ENCODE measurements around the gene ADARB1. TPM values are rescaled to one million over a fixed set of nuclear protein-coding genes. Genes with fewer than 3 reads are reported as not detected.

Gene ADARB1
- total and polyA plus RNA-seq, 9 of the 15 experiments (the other 6 are each of a cell fraction or from before 2014, with no cell fraction given), result 6.7 to 16.0 (median 8.3) TPM

DNA sequence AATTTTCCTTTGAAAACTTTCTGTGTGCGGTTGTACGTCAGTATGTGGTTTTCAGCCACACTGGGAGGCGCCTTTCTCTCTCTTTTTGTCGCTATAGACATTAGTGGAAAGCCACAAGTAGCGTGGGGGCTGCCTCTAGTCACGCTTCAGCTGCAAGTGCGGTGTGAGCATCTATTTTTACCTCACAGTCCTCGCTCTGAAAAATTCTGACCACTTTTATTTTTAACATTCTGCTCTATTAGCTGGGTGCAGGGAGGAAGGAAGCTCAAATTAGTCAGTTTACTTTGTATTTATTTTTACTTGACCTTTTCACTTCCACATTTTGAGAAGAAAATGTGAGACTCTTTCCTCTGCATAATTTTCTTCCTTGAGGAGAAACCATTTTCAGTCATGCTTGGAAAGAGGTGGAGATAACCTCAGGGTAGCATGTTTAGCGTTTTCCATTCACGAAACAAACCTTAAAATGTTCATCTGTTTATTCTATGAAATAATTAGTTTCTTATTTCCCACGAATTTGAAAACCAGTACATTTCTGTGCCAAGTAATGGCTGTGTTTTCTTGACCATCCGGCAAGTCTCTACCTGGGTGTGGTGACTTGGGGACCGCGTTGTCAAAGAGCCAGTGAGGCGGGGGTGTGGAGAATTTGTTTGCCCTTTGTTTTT lies 35.6 kb downstream of the ADARB1 start (continued):
- TF ChIP-seq ERF (CRISPR knock-in tag; IDR thresholded peaks at IDR 0.05), result no peak
- peak; percentile 83 for TF ChIP-seq BHLHE40 (IDR thresholded peaks at IDR 0.05; ENCODE audit: low read length)
- TF ChIP-seq MYBL2 (IDR thresholded peaks at IDR 0.05; ENCODE audit: low read depth), result no peak
- TF ChIP-seq MYBL2 (CRISPR knock-in tag; IDR thresholded peaks at IDR 0.05; ENCODE audit: borderline replicate concordance), result no peak
- TF ChIP-seq IFI16 (CRISPR knock-in tag; IDR thresholded peaks at IDR 0.05), result no peak
- TF ChIP-seq, protein P1, sequence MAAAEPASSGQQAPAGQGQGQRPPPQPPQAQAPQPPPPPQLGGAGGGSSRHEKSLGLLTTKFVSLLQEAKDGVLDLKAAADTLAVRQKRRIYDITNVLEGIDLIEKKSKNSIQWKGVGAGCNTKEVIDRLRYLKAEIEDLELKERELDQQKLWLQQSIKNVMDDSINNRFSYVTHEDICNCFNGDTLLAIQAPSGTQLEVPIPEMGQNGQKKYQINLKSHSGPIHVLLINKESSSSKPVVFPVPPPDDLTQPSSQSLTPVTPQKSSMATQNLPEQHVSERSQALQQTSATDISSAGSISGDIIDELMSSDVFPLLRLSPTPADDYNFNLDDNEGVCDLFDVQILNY (CRISPR knock-in tag; IDR thresholded peaks at IDR 0.05), result no peak
- peak; percentile 11; the same call in 1 of the 2 replicates for TF ChIP-seq SOX6 (IDR thresholded peaks at IDR 0.05)
- no peak for TF ChIP-seq ZNF445 (CRISPR knock-in tag; IDR thresholded peaks at IDR 0.05; ENCODE audit: low read depth)
- TF ChIP-seq GTF2E2 (tag; IDR thresholded peaks at IDR 0.05), result no peak
- TF ChIP-seq HMGN3 (IDR thresholded peaks at IDR 0.05; ENCODE audit: borderline replicate concordance, extremely low read depth, insufficient read length, low read depth, low read length), result no peak
- no peak for TF ChIP-seq KAT2B (IDR thresholded peaks at IDR 0.05; ENCODE audit: low read depth, low read length)
- no peak for TF ChIP-seq IRF2 (CRISPR knock-in tag; IDR thresholded peaks at IDR 0.05)
- no peak for TF ChIP-seq ATF1 (CRISPR knock-in tag; IDR thresholded peaks at IDR 0.05)
- 0 out of 2 replicates have a peak, but pooled peaks have one; percentile 29 for TF ChIP-seq ATF1 (tag; IDR thresholded peaks at IDR 0.05)
- TF ChIP-seq ZC3H8 (IDR thresholded peaks at IDR 0.05), result no peak
- no peak for TF ChIP-seq ZNF507 (tag; conservative IDR thresholded peaks at IDR 0.05)
- TF ChIP-seq, protein P2, sequence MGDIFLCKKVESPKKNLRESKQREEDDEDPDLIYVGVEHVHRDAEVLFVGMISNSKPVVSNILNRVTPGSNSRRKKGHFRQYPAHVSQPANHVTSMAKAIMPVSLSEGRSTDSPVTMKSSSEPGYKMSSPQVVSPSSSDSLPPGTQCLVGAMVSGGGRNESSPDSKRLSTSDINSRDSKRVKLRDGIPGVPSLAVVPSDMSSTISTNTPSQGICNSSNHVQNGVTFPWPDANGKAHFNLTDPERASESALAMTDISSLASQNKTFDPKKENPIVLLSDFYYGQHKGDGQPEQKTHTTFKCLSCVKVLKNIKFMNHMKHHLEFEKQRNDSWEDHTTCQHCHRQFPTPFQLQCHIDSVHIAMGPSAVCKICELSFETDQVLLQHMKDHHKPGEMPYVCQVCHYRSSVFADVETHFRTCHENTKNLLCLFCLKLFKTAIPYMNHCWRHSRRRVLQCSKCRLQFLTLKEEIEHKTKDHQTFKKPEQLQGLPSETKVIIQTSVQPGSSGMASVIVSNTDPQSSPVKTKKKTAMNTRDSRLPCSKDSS (IDR thresholded peaks at IDR 0.05; ENCODE audit: low read depth, partially characterized antibody), result no peak
- TF ChIP-seq JUNB (CRISPR knock-in tag; conservative IDR thresholded peaks at IDR 0.05), result no peak
- no peak for TF ChIP-seq ZNF224 (CRISPR knock-in tag; IDR thresholded peaks at IDR 0.05)
- 0 out of 2 replicates have a peak, but pooled peaks have one; percentile 27 for TF ChIP-seq MYC (IDR thresholded peaks at IDR 0.05; ENCODE audit: low read depth, low read length)
- TF ChIP-seq MYC (CRISPR knock-in tag; IDR thresholded peaks at IDR 0.05; ENCODE audit: borderline replicate concordance, low read depth), result no peak
- TF ChIP-seq TBL1XR1 (IDR thresholded peaks at IDR 0.05; ENCODE audit: low read length in 2 of 2), result 0 out of 4 replicates have a peak, but pooled peaks of 1 of the 2 experiments have one; percentile 16
- TF ChIP-seq HDAC2 (IDR thresholded peaks at IDR 0.05), result no peak
- TF ChIP-seq CCAR2 (IDR thresholded peaks at IDR 0.05; ENCODE audit: low read depth, low read length), result no peak
- TF ChIP-seq, protein P3, sequence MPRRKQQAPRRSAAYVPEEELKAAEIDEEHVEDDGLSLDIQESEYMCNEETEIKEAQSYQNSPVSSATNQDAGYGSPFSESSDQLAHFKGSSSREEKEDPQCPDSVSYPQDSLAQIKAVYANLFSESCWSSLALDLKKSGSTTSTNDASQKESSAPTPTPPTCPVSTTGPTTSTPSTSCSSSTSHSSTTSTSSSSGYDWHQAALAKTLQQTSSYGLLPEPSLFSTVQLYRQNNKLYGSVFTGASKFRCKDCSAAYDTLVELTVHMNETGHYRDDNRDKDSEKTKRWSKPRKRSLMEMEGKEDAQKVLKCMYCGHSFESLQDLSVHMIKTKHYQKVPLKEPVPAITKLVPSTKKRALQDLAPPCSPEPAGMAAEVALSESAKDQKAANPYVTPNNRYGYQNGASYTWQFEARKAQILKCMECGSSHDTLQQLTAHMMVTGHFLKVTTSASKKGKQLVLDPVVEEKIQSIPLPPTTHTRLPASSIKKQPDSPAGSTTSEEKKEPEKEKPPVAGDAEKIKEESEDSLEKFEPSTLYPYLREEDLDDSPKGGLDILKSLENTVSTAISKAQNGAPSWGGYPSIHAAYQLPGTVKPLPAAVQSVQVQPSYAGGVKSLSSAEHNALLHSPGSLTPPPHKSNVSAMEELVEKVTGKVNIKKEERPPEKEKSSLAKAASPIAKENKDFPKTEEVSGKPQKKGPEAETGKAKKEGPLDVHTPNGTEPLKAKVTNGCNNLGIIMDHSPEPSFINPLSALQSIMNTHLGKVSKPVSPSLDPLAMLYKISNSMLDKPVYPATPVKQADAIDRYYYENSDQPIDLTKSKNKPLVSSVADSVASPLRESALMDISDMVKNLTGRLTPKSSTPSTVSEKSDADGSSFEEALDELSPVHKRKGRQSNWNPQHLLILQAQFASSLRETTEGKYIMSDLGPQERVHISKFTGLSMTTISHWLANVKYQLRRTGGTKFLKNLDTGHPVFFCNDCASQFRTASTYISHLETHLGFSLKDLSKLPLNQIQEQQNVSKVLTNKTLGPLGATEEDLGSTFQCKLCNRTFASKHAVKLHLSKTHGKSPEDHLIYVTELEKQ (CRISPR knock-in tag; IDR thresholded peaks at IDR 0.05), result no peak
- TF ChIP-seq SAFB (IDR thresholded peaks at IDR 0.05; ENCODE audit: borderline replicate concordance, low read depth, low read length), result no peak

Data from K562 (cell line).